Epithelial cell of proximal tubule (primary cell): ENCODE measurements around the gene SLC49A4. TPM values are rescaled to one million over a fixed set of nuclear protein-coding genes. Genes with fewer than 3 reads are reported as not detected.

ENCODE experiments used
- DNase-seq: peaks from one replicate; pipeline ENCODE4 v3.0.0-alpha.2; 2011; ENCODE audit warnings: low read depth
- H3K4me3 ChIP-seq: 2 replicates; pipeline ENCODE4 v1.5.1; 2011; ENCODE audit warnings: low read depth, mild to moderate bottlenecking, low read length
- total RNA-seq: library from RNA; depleted of rRNA; stranded (reverse); fragments of >200 nt; gene quantifications from 2 replicates; pipeline ENCODE4 v1.2.3, GENCODE V29; 2015
- TF ChIP-seq, protein P1 (sequence below): conservative IDR thresholded peaks from 2 replicates; pipeline ENCODE4 v1.5.1; 2012; ENCODE audit warnings: low read depth, mild to moderate bottlenecking, low read length

The SLC49A4 gene
- total RNA-seq, 1 donor from 2014 or later, result 12.2 TPM

DNA sequence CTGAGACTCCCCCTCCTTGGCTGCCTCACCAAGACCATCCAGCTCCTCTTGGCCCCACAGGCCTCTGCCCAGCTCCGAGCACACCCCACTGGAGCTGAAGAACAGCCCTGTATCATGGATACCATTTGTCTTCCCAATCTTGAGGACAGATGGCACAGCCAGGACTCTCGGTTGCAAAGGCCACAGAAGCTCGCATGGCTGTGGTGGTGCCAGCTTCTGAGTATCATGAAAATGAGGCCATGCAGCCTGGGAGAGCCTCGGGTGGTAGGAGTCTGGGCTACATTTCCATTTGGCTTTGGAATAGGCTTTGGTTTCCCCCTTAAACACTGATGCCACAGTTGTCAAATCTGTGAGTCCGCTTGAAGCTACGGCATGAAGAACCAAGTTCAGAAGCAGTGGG, 126.1 kb downstream of the SLC49A4 start:
- DNase-seq, result no peak
- TF ChIP-seq, protein P1, sequence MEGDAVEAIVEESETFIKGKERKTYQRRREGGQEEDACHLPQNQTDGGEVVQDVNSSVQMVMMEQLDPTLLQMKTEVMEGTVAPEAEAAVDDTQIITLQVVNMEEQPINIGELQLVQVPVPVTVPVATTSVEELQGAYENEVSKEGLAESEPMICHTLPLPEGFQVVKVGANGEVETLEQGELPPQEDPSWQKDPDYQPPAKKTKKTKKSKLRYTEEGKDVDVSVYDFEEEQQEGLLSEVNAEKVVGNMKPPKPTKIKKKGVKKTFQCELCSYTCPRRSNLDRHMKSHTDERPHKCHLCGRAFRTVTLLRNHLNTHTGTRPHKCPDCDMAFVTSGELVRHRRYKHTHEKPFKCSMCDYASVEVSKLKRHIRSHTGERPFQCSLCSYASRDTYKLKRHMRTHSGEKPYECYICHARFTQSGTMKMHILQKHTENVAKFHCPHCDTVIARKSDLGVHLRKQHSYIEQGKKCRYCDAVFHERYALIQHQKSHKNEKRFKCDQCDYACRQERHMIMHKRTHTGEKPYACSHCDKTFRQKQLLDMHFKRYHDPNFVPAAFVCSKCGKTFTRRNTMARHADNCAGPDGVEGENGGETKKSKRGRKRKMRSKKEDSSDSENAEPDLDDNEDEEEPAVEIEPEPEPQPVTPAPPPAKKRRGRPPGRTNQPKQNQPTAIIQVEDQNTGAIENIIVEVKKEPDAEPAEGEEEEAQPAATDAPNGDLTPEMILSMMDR, result no peak
- H3K4me3 ChIP-seq, result no peak overlapping the region

DNA sequence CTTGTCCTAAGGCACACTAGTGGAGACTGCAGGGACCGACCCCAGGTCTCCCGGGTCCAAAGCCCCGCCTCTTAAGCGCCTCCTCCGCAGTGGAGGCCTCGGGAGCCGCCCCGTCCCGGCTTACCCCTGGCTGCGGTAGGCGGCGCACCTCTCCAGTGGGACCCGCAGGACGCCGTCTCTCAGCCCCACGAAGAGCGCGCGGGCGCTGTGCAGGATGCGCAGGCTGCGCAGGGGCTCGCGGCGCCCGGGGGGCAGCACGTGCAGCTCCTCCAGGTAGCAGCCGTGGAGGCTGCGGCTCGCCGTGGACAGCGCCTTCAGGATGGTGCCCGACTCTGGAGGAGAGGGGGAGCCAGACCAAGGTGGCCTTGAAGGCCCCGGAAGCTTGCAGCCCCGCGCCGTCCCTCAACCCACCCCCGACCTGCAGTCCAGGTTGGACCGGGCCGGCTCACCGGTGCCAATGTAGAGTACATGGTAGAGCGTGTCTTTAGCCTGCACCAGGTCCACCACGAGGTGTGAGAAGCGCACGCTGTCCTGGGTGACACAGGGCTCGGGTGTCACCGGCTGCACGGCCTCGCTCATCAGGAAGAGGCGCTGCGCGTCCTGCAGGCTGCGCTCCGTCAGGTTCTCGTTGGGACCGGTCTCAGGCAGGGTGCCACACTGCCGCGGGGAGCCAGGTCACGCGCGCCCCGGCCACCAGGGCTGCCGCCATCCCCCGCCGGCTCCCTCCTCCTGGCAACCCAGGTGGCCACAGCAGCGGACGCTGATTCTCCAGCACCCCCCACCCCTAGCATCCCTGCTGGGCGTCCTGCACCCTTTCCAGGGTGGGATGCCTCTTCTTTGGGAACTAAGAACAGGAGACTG, 127.2 kb downstream of the SLC49A4 start:
- TF ChIP-seq, protein P1, result no peak
- no peak for DNase-seq

DNA sequence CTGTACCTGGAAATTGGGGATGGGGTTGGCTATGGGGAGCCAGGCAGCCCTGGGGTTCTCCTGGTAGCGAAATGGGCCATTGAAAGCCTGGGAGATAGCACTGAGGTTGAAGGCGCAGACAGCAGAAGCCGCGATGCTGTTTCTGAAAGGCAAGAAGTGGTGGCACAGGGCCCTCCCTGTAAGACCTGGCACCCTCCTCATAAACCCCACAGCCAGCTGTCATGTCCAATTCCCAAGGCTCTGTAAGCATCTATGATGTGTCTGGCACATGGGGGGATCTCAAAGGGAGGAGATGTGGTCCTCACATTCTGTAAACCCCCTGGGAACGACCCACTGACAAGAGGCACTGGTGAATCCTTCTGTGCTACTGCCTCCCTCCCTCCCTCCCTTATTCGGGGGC, 128.7 kb downstream of the SLC49A4 start:
- no peak for DNase-seq
- TF ChIP-seq, protein P1, result no peak
- H3K4me3 ChIP-seq, result no peak overlapping the region

More for the DNA sequence above, 127.2 kb downstream of the SLC49A4 start:
- H3K4me3 ChIP-seq, result no peak overlapping the region

DNA sequence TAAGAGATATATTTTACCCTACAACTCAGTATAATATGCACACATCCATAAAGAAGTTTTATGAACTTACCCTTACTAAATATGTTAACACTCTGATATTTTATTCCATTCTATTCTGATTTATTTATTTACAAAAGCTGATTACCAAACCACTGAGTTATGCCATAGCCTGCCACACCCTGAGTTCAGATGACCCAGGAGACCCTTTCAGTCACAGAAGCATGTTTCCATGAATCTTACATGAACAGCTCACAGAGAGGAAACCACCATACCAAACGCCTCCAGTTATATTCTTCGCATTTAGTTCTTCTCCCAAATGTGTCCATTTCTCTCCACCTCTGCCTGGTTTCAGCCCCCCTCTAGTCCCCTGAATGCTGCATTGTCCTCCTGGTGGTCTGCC, 129.2 kb downstream of the SLC49A4 start:
- TF ChIP-seq, protein P1, result no peak
- no peak for DNase-seq
- H3K4me3 ChIP-seq, result no peak overlapping the region

DNA sequence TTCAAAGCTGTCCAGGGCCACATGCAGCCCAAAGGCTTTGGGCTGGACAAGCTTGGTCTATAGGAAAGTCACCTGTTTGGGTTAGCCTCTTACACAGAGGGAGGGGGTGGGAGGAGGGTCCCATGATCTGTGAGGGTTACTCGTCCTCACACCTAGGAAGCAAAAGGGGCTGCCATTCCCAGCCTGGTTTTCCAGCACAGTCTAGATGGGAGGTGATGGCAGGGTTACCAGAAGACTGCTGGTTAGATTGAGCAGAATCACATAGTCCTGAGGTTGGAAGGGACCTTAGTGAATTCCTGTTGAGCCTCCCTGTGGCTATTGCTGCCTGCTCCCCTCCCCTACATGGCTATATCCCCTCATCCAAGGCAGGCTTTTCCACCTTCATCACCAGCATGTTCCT, 130.9 kb downstream of the SLC49A4 start:
- no peak for DNase-seq
- no peak overlapping the region for H3K4me3 ChIP-seq
- TF ChIP-seq, protein P1, result no peak

DNA sequence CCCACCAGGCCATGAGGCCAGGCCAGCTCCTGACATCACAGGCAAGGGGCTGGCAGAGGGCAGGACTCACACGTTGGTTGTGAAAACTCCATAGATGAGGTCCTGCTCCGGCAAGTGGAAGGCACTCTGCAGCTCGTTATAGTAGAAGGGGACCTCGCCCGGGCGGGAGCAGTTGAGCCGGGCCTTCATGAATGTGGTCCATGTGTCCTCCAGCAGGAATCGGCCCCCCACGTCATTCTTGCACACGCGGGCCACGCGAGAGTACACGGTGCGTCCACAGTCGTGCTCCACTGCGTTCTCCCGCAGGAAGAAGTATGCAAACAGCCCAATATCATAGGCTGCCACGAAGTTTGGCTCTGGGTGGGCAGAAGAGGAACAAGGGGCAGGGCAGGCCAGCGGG, 131.5 kb downstream of the SLC49A4 start:
- H3K4me3 ChIP-seq, result no peak overlapping the region
- TF ChIP-seq, protein P1, result no peak
- no peak for DNase-seq

DNA sequence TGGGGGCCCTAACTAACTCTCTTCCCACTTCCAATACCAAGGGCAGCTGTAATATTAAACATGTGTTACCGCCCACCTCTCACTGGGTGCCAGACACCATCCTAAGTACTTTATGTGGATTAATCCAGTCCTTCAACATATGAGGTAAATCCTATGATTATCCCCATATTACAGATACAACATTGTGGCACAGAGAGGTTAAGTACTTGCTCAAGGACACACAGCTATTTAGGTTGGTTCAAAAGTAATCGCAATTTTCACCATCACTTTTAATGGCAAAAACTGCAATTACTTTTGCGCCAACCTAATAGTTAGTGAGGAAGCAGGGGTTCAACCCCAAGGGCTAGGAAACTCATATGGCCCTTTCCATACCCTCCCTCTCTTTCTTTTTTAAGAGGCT, 131.9 kb downstream of the SLC49A4 start:
- H3K4me3 ChIP-seq, result no peak overlapping the region
- no peak for DNase-seq
- TF ChIP-seq, protein P1, result no peak
